ENCODE measurements around the gene TPRX1.

- TF ChIP-seq, protein P1, sequence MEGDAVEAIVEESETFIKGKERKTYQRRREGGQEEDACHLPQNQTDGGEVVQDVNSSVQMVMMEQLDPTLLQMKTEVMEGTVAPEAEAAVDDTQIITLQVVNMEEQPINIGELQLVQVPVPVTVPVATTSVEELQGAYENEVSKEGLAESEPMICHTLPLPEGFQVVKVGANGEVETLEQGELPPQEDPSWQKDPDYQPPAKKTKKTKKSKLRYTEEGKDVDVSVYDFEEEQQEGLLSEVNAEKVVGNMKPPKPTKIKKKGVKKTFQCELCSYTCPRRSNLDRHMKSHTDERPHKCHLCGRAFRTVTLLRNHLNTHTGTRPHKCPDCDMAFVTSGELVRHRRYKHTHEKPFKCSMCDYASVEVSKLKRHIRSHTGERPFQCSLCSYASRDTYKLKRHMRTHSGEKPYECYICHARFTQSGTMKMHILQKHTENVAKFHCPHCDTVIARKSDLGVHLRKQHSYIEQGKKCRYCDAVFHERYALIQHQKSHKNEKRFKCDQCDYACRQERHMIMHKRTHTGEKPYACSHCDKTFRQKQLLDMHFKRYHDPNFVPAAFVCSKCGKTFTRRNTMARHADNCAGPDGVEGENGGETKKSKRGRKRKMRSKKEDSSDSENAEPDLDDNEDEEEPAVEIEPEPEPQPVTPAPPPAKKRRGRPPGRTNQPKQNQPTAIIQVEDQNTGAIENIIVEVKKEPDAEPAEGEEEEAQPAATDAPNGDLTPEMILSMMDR (IDR thresholded peaks at IDR 0.05): no peak
- TF ChIP-seq POLR2A (IDR thresholded peaks at IDR 0.05; ENCODE audit: low read depth) (no peak), POLR2AphosphoS5 (IDR thresholded peaks at IDR 0.05) (no peak), EP300 (IDR thresholded peaks at IDR 0.05) (no peak)
These were observed 962 bp upstream of the TPRX1 start for GRCh38 chr19:47805313-47805712.

Measured in esophagus muscularis mucosa (tissue), 4 donors.